Loucy (cell line): ENCODE results near the gene SLC22A23.
A peak's percentile ranks its signal among the peaks of the same experiment; 100 is the strongest.

Source experiments
- H2AFZ ChIP-seq: fragments of 200-600 bp; sonication (generic); 2 replicates; pipeline ENCODE4 v1.6.0; 2016; ENCODE audit warnings: antibody characterized with exemption, mild to moderate bottlenecking, low read length, moderate library complexity
- H3F3A ChIP-seq: fragments of 200-600 bp; 2 replicates; pipeline ENCODE4 v1.6.0; 2016; ENCODE audit warnings: antibody characterized with exemption, low read depth, mild to moderate bottlenecking
- H3K27me3 ChIP-seq: fragments of 200-600 bp; sonication (generic); 2 replicates; pipeline ENCODE4 v1.6.1; 2014; ENCODE audit warnings: low read length, mild to moderate bottlenecking; ENCODE audit not compliant: insufficient read depth, poor library complexity, severe bottlenecking
- H3K36me3 ChIP-seq: fragments of 200-600 bp; sonication (generic); 2 replicates; pipeline ENCODE4 v1.6.1; 2016; ENCODE audit warnings: low read length; ENCODE audit not compliant: insufficient read depth
- H3K4me1 ChIP-seq: fragments of 200-600 bp; sonication (generic); 2 replicates; pipeline ENCODE4 v1.5.1; 2014; ENCODE audit warnings: low read length, mild to moderate bottlenecking; ENCODE audit not compliant: insufficient read depth, poor library complexity, severe bottlenecking
- H3K4me2 ChIP-seq: fragments of 200-600 bp; sonication (generic); 2 replicates; pipeline ENCODE4 v1.6.0; 2014; ENCODE audit warnings: antibody characterized with exemption, low read length, low read depth, mild to moderate bottlenecking; ENCODE audit not compliant: poor library complexity, severe bottlenecking
- H3K4me3 ChIP-seq: fragments of 200-600 bp; sonication (generic); 2 replicates; pipeline ENCODE4 v1.5.1; 2014; ENCODE audit warnings: low read length, mild to moderate bottlenecking, mixed read lengths; ENCODE audit not compliant: poor library complexity, severe bottlenecking
- H3K79me2 ChIP-seq: fragments of 200-600 bp; sonication (generic); 2 replicates; pipeline ENCODE4 v1.6.1; 2014; ENCODE audit warnings: low read length; ENCODE audit not compliant: insufficient read depth
- H3K9ac ChIP-seq: fragments of 200-600 bp; sonication (generic); 2 replicates; pipeline ENCODE4 v1.6.0; 2014; ENCODE audit warnings: mild to moderate bottlenecking, low read depth, low read length, moderate library complexity; ENCODE audit not compliant: poor library complexity, severe bottlenecking
- H3K9me2 ChIP-seq: fragments of 200-600 bp; sonication (generic); replicated peaks from 2 replicates; pipeline ENCODE4 v1.6.1; 2016; ENCODE audit warnings: low read depth, low read length, mixed read lengths
- H3K9me3 ChIP-seq: fragments of 200-600 bp; sonication (generic); 2 replicates; pipeline ENCODE4 v1.6.1; 2014; ENCODE audit warnings: mild to moderate bottlenecking, antibody characterized with exemption, low read length, low read depth; ENCODE audit not compliant: insufficient read depth
- H4K20me1 ChIP-seq: fragments of 200-600 bp; sonication (generic); 2 replicates; pipeline ENCODE4 v1.6.0; 2014; ENCODE audit warnings: antibody characterized with exemption, low read length, mild to moderate bottlenecking; ENCODE audit not compliant: insufficient read depth, poor library complexity, severe bottlenecking
- CTCF ChIP-seq: fragments of 200-600 bp; sonication (generic); conservative IDR thresholded peaks from 2 replicates; pipeline ENCODE4 v1.5.1; 2014; ENCODE audit warnings: mild to moderate bottlenecking, antibody characterized with exemption, low read length
- EZH2phosphoT487 ChIP-seq: fragments of 200-600 bp; IDR thresholded peaks from 2 replicates; pipeline ENCODE4 v1.6.1; 2018; ENCODE audit warnings: antibody characterized with exemption, mild to moderate bottlenecking, moderate library complexity, borderline replicate concordance

Gene SLC22A23

DNA sequence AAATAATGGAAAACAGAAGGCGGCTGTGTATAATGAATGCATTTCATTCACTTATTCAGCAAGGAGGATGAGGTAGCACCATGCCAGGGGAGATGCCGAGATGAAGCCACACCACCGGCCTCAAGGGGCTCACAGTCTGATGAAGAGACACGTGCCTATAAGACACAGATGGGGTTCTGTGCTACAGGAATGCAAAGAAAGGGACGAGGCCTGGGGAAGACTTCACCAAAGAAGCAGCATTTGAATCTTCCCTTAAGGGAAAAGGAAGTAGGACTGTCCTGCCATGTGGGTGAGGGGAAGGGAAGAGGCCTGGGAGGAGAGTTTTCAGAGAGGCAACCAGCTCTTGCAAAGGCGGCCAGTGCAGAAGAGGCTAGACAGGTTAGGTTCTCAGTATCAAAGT, 99.2 kb downstream of the SLC22A23 start:
- H3K4me1 ChIP-seq, result peaks cover 39% of the 10 kb centered on the region
- no peak overlapping the region for H3K9ac ChIP-seq
- H3K79me2 ChIP-seq, result no peaks in the 10 kb centered on the region
- H4K20me1 ChIP-seq, result no peaks in the 10 kb centered on the region
- H3K27me3 ChIP-seq, result no peaks in the 10 kb centered on the region
- no peak overlapping the region for H3K4me2 ChIP-seq
- H2AFZ ChIP-seq, result no peak overlapping the region
- H3F3A ChIP-seq, result peaks cover 17% of the 10 kb centered on the region; the same call in 1 of the 2 replicates
- H3K9me3 ChIP-seq, result no peaks in the 10 kb centered on the region
- no peak overlapping the region for H3K4me3 ChIP-seq
- no peaks in the 10 kb centered on the region for H3K36me3 ChIP-seq
- H3K9me2 ChIP-seq, result no peaks in the 10 kb centered on the region
- TF ChIP-seq CTCF (no peak), EZH2phosphoT487 (no peak)

DNA sequence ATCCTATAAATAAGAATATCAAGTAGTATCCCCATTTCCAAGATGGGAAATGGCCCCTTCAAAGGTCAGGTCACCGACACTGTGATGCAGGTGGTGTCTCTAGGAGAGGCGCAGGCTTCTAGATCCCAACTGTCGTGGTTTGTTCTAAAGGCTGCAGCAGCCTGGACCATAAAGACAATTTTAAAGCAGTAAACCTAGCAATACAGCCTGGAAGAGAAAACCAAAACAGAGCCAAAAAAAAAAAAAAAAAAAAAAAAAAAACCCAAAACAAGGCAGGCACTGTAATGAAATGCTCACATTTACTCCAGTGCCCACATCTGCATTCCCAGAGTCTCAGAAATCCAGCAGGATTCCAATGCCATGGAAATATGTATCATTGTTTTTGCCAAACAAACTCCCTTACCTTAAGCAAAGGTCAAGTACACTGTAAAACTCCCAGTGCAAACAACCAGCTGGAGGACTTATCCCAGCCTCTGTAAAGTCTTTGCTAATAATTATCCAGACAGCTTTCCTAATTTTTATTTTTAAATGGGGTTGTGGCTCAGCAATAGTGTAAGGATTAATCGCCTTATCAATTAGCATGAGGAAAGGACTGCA, 99.9 kb downstream of the SLC22A23 start:
- TF ChIP-seq CTCF (no peak), EZH2phosphoT487 (no peak)
- Histone ChIP-seq H3K9me2 (no peaks in the 10 kb centered on the region), H3K27me3 (no peaks in the 10 kb centered on the region), H2AFZ (peak overlapping the region; percentile 92), H4K20me1 (no peaks in the 10 kb centered on the region), H3K4me2 (peak overlapping the region; percentile 66), H3K36me3 (no peaks in the 10 kb centered on the region), H3F3A (peaks cover 17% of the 10 kb centered on the region; the same call in 1 of the 2 replicates), H3K79me2 (no peaks in the 10 kb centered on the region), H3K4me1 (peaks cover 47% of the 10 kb centered on the region), H3K9me3 (no peaks in the 10 kb centered on the region), H3K9ac (peak overlapping the region; percentile 56), H3K4me3 (peak overlapping the region; percentile 69)

- Histone ChIP-seq H3K9me2 (no peaks in the 10 kb centered on the region), H4K20me1 (no peaks in the 10 kb centered on the region), H3K9me3 (no peaks in the 10 kb centered on the region), H3K27me3 (no peaks in the 10 kb centered on the region), H3K4me1 (peaks cover 54% of the 10 kb centered on the region), H3K4me3 (peak overlapping the region; percentile 69), H3K36me3 (no peaks in the 10 kb centered on the region), H2AFZ (peak overlapping the region; percentile 92), H3F3A (peaks cover 17% of the 10 kb centered on the region; the same call in 1 of the 2 replicates), H3K4me2 (peak overlapping the region; percentile 66), H3K79me2 (no peaks in the 10 kb centered on the region), H3K9ac (peak overlapping the region; percentile 56)
- TF ChIP-seq CTCF, result no peak
- TF ChIP-seq EZH2phosphoT487, result no peak
These were observed 100.6 kb downstream of the SLC22A23 start for GRCh38 chr6:3356056-3356823.
